ENCODE measurements around the gene MAP2K2.

Gene MAP2K2

GRCh38 chr19:4084547-4084877 lies 39.4 kb downstream of the MAP2K2 start:
- H3K4me3 ChIP-seq (ENCODE audit: low read depth, low read length): no peak overlapping the region
- no peak for TF ChIP-seq CTCF (IDR thresholded peaks at IDR 0.05; ENCODE audit: control insufficient read depth, extremely low read depth, insufficient read depth)
- DNase-seq (ENCODE audit: low read depth): no peak

- TF ChIP-seq CTCF (IDR thresholded peaks at IDR 0.05; ENCODE audit: control insufficient read depth, extremely low read depth, insufficient read depth): no peak
- DNase-seq (ENCODE audit: low read depth): peak; percentile 49
Observed at GRCh38 chr19:4083677-4084546, 40.0 kb downstream of the MAP2K2 start.

GRCh38 chr19:4082172-4082571 lies 41.8 kb downstream of the MAP2K2 start:
- H3K4me3 ChIP-seq (ENCODE audit: low read depth, low read length): no peak overlapping the region
- no peak for DNase-seq (ENCODE audit: low read depth)
- TF ChIP-seq CTCF (IDR thresholded peaks at IDR 0.05; ENCODE audit: control insufficient read depth, extremely low read depth, insufficient read depth): no peak

More at GRCh38 chr19:4083677-4084546, 40.0 kb downstream of the MAP2K2 start:
- no peak overlapping the region for H3K4me3 ChIP-seq (ENCODE audit: low read depth, low read length)

- no peak overlapping the region for H3K4me3 ChIP-seq (ENCODE audit: low read depth, low read length)
- TF ChIP-seq CTCF (IDR thresholded peaks at IDR 0.05; ENCODE audit: control insufficient read depth, extremely low read depth, insufficient read depth): no peak
- DNase-seq (ENCODE audit: low read depth): no peak
Observed at GRCh38 chr19:4081441-4082129, 42.3 kb downstream of the MAP2K2 start.

GRCh38 chr19:4080473-4080872 lies 43.4 kb downstream of the MAP2K2 start:
- DNase-seq (ENCODE audit: low read depth): no peak

More at GRCh38 chr19:4080473-4080872, 43.4 kb downstream of the MAP2K2 start:
- no peak for TF ChIP-seq CTCF (IDR thresholded peaks at IDR 0.05; ENCODE audit: control insufficient read depth, extremely low read depth, insufficient read depth)
- H3K4me3 ChIP-seq (ENCODE audit: low read depth, low read length): no peak overlapping the region

Data from LNCaP clone FGC (cell line).